Stimulated activated naive B cell treated with anti-CD40 and anti-IgM and Interleukin-4, amounts not matched to agents 10 μg/mL and 1 μg/mL and 100 μg/mL, for 72 hours (primary cell): ENCODE measurements around the gene JAK2.
"Not testable (repeated sequence)": the region's sequence is repeated elsewhere in the genome, so short reads cannot be mapped to it uniquely, and the experiment has no call there.

Experiments used
- ATAC-seq, 2 donors: fragments of 150-1000 bp; cut with Tn5 transposase; replicated peaks; 2 replicates each; pipeline ENCODE4 v1.10.0; 2021; ENCODE audit warnings: moderate library complexity in 1 of 2
- DNase-seq: peaks from one replicate; pipeline ENCODE4 v3.0.0; 2021
- H3K27ac Mint-ChIP-seq: one replicate; pipeline ENCODE4 v1.8.0; 2022; ENCODE audit warnings: mild to moderate bottlenecking, mixed read lengths
- H3K27me3 Mint-ChIP-seq, 2 donors: one replicate each; pipeline ENCODE4 v1.8.0; 2022; ENCODE audit warnings: mixed read lengths in 2 of 2
- H3K36me3 Mint-ChIP-seq, 2 donors: one replicate each; pipeline ENCODE4 v1.8.0; 2022; ENCODE audit warnings: mixed read lengths in 2 of 2, mild to moderate bottlenecking in 1 of 2
- H3K4me1 Mint-ChIP-seq, 2 donors: one replicate each; pipeline ENCODE4 v1.8.0; 2022; ENCODE audit warnings: mixed read lengths in 2 of 2, mild to moderate bottlenecking in 1 of 2
- H3K4me3 Mint-ChIP-seq, 2 donors: one replicate each; pipeline ENCODE4 v1.8.0; 2022; ENCODE audit warnings: mild to moderate bottlenecking in 2 of 2, mixed read lengths in 2 of 2, moderate library complexity in 1 of 2
- H3K9me3 Mint-ChIP-seq, 2 donors: one replicate each; pipeline ENCODE4 v1.8.0; 2022; ENCODE audit warnings: mixed read lengths in 2 of 2, mild to moderate bottlenecking in 1 of 2

Gene JAK2

DNA sequence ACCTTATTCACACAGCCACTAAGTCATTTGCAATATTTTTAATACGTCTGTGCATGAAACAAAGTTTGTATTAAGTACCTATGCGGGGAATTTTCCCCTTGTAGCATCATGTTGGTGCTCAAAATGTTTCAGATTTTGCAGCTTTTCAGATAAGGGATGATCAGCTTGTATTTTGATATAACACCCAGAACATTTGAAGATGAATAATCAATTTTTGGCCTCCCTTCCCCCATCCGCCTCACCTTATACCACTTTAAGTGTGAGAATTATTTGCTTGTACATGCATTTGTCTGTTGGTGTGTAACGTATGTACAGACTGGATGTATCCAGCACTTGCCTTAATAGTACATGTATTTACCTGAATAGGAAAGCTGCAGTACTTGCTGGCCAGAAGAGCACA is 1.7 kb downstream of the JAK2 start:
- H3K9me3 Mint-ChIP-seq: no peaks in the 10 kb centered on the region
- no peaks in the 10 kb centered on the region for H3K27me3 Mint-ChIP-seq
- H3K4me1 Mint-ChIP-seq: peaks cover 24 to 26% of the 10 kb centered on the region in 2 donors
- H3K27ac Mint-ChIP-seq: no peak overlapping the region
- DNase-seq: no peak
- peaks cover 13 to 17% of the 10 kb centered on the region in 2 donors for H3K36me3 Mint-ChIP-seq
- ATAC-seq: no peak
- peak overlapping the region; percentile 84 to 93 for H3K4me3 Mint-ChIP-seq

GRCh38 chr9:4987961-4988421 is 2.9 kb downstream of the JAK2 start:
- H3K27ac Mint-ChIP-seq: no peak overlapping the region
- no peaks in the 10 kb centered on the region for H3K27me3 Mint-ChIP-seq
- ATAC-seq: no peak
- no peak overlapping the region for H3K4me3 Mint-ChIP-seq
- H3K36me3 Mint-ChIP-seq: peaks cover 25 to 29% of the 10 kb centered on the region in 2 donors
- peaks cover 1 to 5% of the 10 kb centered on the region in 2 donors for H3K9me3 Mint-ChIP-seq
- H3K4me1 Mint-ChIP-seq: peaks cover 22% of the 10 kb centered on the region in 2 donors
- peak; percentile 17 for DNase-seq

GRCh38 chr9:4992872-4993271 is 7.8 kb downstream of the JAK2 start:
- H3K4me1 Mint-ChIP-seq: peaks cover 9 to 25% of the 10 kb centered on the region in 2 donors
- no peak overlapping the region for H3K4me3 Mint-ChIP-seq
- no peak overlapping the region for H3K27ac Mint-ChIP-seq
- DNase-seq: no peak
- ATAC-seq: no peak
- H3K36me3 Mint-ChIP-seq: peaks cover 33 to 35% of the 10 kb centered on the region in 2 donors
- H3K9me3 Mint-ChIP-seq: peaks cover 2 to 5% of the 10 kb centered on the region in 2 donors
- H3K27me3 Mint-ChIP-seq: no peaks in the 10 kb centered on the region

GRCh38 chr9:4994166-4994890 is 9.3 kb downstream of the JAK2 start:
- Mint-ChIP-seq H3K4me1 (peaks cover 9 to 25% of the 10 kb centered on the region in 2 donors), H3K9me3 (peaks cover 2 to 5% of the 10 kb centered on the region in 2 donors), H3K4me3 (no peak overlapping the region), H3K36me3 (peaks cover 40 to 42% of the 10 kb centered on the region in 2 donors), H3K27me3 (no peaks in the 10 kb centered on the region), H3K27ac (no peak overlapping the region)
- DNase-seq (no peak), ATAC-seq (no peak)

DNA sequence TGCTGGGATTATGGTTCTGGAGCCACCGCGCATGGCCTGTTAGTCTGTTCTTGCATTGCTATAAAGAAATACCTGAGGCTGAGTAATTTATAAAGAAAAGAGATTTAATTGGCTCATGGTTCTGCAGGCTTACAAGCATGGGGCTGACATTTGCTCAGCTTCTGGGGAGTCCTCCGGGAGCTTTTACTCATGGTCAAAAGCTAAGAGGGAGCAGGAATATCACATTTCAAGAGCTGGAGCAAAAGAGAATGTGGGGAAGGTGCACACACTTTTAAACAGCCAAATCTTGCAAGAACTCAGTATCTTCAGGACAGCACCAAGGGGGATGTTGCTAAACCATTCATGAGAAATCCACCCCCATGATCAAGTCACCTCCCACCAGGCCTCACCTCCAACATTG is 12.1 kb downstream of the JAK2 start:
- Mint-ChIP-seq H3K4me3 (no peak overlapping the region), H3K36me3 (peaks cover 50 to 54% of the 10 kb centered on the region in 2 donors), H3K9me3 (peaks cover 2 to 3% of the 10 kb centered on the region in 2 donors), H3K27me3 (no peaks in the 10 kb centered on the region), H3K27ac (no peak overlapping the region), H3K4me1 (peaks cover 4 to 25% of the 10 kb centered on the region in 2 donors)
- DNase-seq (no peak), ATAC-seq (no peak)

DNA sequence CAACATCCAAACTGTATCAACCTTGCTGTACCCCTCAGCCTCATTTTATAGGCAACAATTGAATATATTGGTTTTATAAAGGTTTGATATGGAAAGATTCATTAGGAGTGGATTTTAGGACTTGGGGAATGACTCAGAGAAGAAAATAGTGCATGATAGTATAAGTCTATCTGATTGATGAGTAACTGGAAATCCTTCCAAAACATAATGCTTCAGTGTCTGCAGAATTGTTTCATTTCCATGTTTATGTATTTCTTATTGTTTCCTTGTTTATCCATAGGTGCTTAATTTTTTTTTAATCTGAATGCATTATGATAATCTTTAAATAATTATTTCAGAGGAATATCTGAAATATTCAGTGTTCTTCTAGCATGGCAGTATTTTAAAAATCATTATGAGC is 12.6 kb downstream of the JAK2 start:
- H3K4me3 Mint-ChIP-seq: no peak overlapping the region
- peaks cover 4 to 25% of the 10 kb centered on the region in 2 donors for H3K4me1 Mint-ChIP-seq
- H3K27ac Mint-ChIP-seq: no peak overlapping the region
- peaks cover 2 to 3% of the 10 kb centered on the region in 2 donors for H3K9me3 Mint-ChIP-seq
- DNase-seq: no peak
- peaks cover 46 to 50% of the 10 kb centered on the region in 2 donors for H3K36me3 Mint-ChIP-seq
- H3K27me3 Mint-ChIP-seq: no peaks in the 10 kb centered on the region
- ATAC-seq: no peak

GRCh38 chr9:5002811-5003210 is 17.7 kb downstream of the JAK2 start:
- H3K27ac Mint-ChIP-seq: no peak overlapping the region

GRCh38 chr9:5004481-5004880 is 19.4 kb downstream of the JAK2 start:
- no peak for DNase-seq
- Mint-ChIP-seq H3K4me3 (no peak overlapping the region), H3K4me1 (peaks cover 8 to 11% of the 10 kb centered on the region in 2 donors), H3K27me3 (no peaks in the 10 kb centered on the region), H3K9me3 (peaks cover 6 to 8% of the 10 kb centered on the region in 2 donors), H3K36me3 (peaks cover 45 to 57% of the 10 kb centered on the region in 2 donors), H3K27ac (no peak overlapping the region)
- ATAC-seq: no peak

More at GRCh38 chr9:5002811-5003210, 17.7 kb downstream of the JAK2 start:
- DNase-seq (no peak), ATAC-seq (no peak)
- peaks cover 0 to 4% of the 10 kb centered on the region in 2 donors for H3K4me1 Mint-ChIP-seq
- H3K27me3 Mint-ChIP-seq: no peaks in the 10 kb centered on the region
- H3K9me3 Mint-ChIP-seq: peaks cover 6 to 8% of the 10 kb centered on the region in 2 donors
- H3K4me3 Mint-ChIP-seq: no peak overlapping the region
- H3K36me3 Mint-ChIP-seq: peaks cover 51 to 58% of the 10 kb centered on the region in 2 donors

GRCh38 chr9:5008202-5008601 is 23.1 kb downstream of the JAK2 start:
- peaks cover 11 to 12% of the 10 kb centered on the region in 2 donors for H3K4me1 Mint-ChIP-seq
- H3K9me3 Mint-ChIP-seq: peaks cover 0 to 5% of the 10 kb centered on the region in 2 donors
- DNase-seq: no peak
- H3K27ac Mint-ChIP-seq: no peak overlapping the region
- no peaks in the 10 kb centered on the region for H3K27me3 Mint-ChIP-seq
- peaks cover 38 to 50% of the 10 kb centered on the region in 2 donors for H3K36me3 Mint-ChIP-seq
- ATAC-seq: no peak
- H3K4me3 Mint-ChIP-seq: no peak overlapping the region

DNA sequence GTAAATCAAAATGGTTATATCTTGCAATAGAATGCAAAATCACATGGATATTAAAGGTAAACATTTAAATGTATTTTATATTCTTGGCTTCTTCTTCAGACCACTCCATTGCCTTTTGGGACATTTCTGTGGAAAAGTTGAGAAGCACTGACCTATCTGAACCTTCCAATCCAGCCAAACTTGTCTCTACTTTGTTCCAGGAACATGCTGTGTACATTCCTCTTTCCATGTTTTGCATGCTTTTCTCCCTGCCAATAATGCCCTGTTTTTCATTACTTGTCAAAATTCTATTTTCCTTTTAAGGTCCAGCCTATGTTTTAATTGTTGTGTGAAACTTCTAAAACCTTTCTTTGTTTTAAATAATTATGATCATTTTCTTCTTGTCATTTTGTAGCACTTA is 28.3 kb downstream of the JAK2 start:
- DNase-seq: no peak
- peaks cover 7 to 13% of the 10 kb centered on the region in 2 donors for H3K4me1 Mint-ChIP-seq
- peaks cover 44 to 59% of the 10 kb centered on the region in 2 donors for H3K36me3 Mint-ChIP-seq
- no peak overlapping the region for H3K4me3 Mint-ChIP-seq
- no peak overlapping the region for H3K27ac Mint-ChIP-seq
- no peak for ATAC-seq
- H3K27me3 Mint-ChIP-seq: no peaks in the 10 kb centered on the region
- peaks cover 11 to 13% of the 10 kb centered on the region in 2 donors for H3K9me3 Mint-ChIP-seq

DNA sequence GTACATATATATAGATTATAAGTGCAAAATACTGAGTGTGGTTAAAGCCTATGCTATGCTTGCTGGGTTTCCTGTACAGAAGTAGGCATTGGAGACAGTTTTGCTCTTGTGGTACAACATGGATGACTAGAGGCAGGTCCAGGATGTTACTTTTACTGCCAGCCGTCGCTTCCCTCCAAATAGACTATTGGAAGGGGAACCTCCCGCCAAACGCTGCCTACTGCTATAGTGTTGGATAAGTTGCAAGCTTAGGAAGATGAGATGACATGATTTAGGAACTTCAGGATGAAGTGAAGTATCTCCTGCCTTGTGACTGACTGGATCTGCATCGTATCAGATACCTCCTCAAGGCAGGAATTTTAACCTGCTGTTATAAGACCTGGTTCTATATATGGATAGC is 30.9 kb downstream of the JAK2 start:
- no peak for ATAC-seq
- Mint-ChIP-seq H3K36me3 (peaks cover 52 to 65% of the 10 kb centered on the region in 2 donors), H3K27me3 (no peaks in the 10 kb centered on the region)

DNA sequence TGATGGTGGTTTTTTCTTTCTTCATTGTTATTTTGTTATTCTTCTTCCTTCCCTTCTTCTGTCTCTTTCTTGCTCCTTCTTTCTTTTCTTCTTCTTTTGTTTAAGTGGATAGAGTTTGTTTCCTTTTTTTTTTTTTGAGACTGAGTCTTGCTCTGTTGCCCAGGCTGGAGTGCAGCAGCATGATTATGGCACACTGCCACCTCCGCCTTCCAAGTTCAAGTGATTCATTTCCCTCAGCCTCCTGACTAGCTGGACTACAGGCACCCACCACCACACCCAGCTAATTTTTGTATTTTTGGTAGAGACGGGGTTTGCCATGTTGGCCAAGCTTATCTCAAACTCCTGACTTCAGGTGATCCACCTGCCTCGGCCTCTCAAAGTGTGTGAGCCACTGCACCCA is 40.3 kb downstream of the JAK2 start:
- peaks cover 41 to 68% of the 10 kb centered on the region in 2 donors for H3K36me3 Mint-ChIP-seq
- peaks cover 6 to 9% of the 10 kb centered on the region in 2 donors for H3K9me3 Mint-ChIP-seq
- no peaks in the 10 kb centered on the region for H3K27me3 Mint-ChIP-seq
- no peak for ATAC-seq
- H3K27ac Mint-ChIP-seq: no peak overlapping the region
- DNase-seq: no peak
- H3K4me1 Mint-ChIP-seq: peaks cover 11 to 14% of the 10 kb centered on the region in 2 donors
- H3K4me3 Mint-ChIP-seq: no peak overlapping the region

More for the DNA sequence above, 30.9 kb downstream of the JAK2 start:
- Mint-ChIP-seq H3K27ac (no peak overlapping the region), H3K4me1 (peaks cover 15 to 17% of the 10 kb centered on the region in 2 donors), H3K9me3 (peaks cover 19 to 20% of the 10 kb centered on the region in 2 donors), H3K4me3 (no peak overlapping the region)
- no peak for DNase-seq

DNA sequence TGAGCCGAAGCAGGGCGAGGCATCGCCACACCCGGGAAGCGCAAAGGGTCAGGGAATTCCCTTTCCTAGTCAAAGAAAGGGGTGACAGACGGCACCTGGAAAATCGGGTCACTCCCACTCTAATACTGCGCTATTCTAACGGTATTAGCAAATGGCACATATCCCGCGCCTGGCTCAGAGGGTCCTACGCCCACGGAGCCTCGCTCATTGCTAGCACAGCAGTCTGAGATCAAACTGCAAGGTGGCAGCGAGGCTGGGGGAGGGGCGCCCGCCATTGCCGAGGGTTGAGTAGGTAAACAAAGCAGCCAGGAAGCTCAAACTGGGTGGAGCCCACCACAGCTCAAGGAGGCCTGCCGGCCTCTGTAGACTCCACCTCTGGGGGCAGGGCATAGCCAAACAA is 46.9 kb downstream of the JAK2 start:
- not testable (repeated sequence) for H3K4me1 Mint-ChIP-seq, H3K9me3 Mint-ChIP-seq, H3K4me3 Mint-ChIP-seq, H3K27ac Mint-ChIP-seq, DNase-seq, H3K27me3 Mint-ChIP-seq, ATAC-seq
- peaks cover 33 to 63% of the 10 kb centered on the region in 2 donors for H3K36me3 Mint-ChIP-seq

GRCh38 chr9:5040730-5041389 is 55.8 kb downstream of the JAK2 start:
- Mint-ChIP-seq H3K4me1 (peaks cover 1 to 9% of the 10 kb centered on the region in 2 donors), H3K9me3 (no peaks in the 10 kb centered on the region), H3K36me3 (peaks cover 21 to 44% of the 10 kb centered on the region in 2 donors), H3K4me3 (no peak overlapping the region), H3K27me3 (no peaks in the 10 kb centered on the region), H3K27ac (no peak overlapping the region)
- DNase-seq (no peak), ATAC-seq (no peak)
